Measurements from ENCODE around the gene CDC42EP2.

Gene CDC42EP2

GRCh38 chr11:65279279-65279678, 35.4 kb upstream of the CDC42EP2 start:
- H3K4me3 ChIP-seq (ENCODE audit: low read depth, low read length), result no peak overlapping the region
- TF ChIP-seq CTCF (IDR thresholded peaks at IDR 0.05; ENCODE audit: low read depth, low read length), result no peak
- DNase-seq (ENCODE audit: low read depth, low spot score), result no peak
- in situ Hi-C loops (cut with HindIII; ENCODE audit: low sequenced_read_pairs), result no loop called here

- DNase-seq (ENCODE audit: low read depth, low spot score), result peak; percentile 97
- H3K4me3 ChIP-seq (ENCODE audit: low read depth, low read length), result no peak overlapping the region
- no peak for TF ChIP-seq CTCF (IDR thresholded peaks at IDR 0.05; ENCODE audit: low read depth, low read length)
- in situ Hi-C loops (cut with HindIII; ENCODE audit: low sequenced_read_pairs), result no loop called here
Measured at GRCh38 chr11:65279741-65280440, 34.8 kb upstream of the CDC42EP2 start.

- in situ Hi-C loops (cut with HindIII; ENCODE audit: low sequenced_read_pairs), result no loop called here
- no peak overlapping the region for H3K4me3 ChIP-seq (ENCODE audit: low read depth, low read length)
- TF ChIP-seq CTCF (IDR thresholded peaks at IDR 0.05; ENCODE audit: low read depth, low read length), result no peak
- DNase-seq (ENCODE audit: low read depth, low spot score), result no peak
Measured at GRCh38 chr11:65280646-65281045, 34.0 kb upstream of the CDC42EP2 start.

- no peak overlapping the region for H3K4me3 ChIP-seq (ENCODE audit: low read depth, low read length)
- in situ Hi-C loops (cut with HindIII; ENCODE audit: low sequenced_read_pairs), result no loop called here
- no peak for DNase-seq (ENCODE audit: low read depth, low spot score)
- TF ChIP-seq CTCF (IDR thresholded peaks at IDR 0.05; ENCODE audit: low read depth, low read length), result no peak
Measured at GRCh38 chr11:65286686-65287085, 28.0 kb upstream of the CDC42EP2 start.

GRCh38 chr11:65287601-65288000, 27.1 kb upstream of the CDC42EP2 start:
- no peak overlapping the region for H3K4me3 ChIP-seq (ENCODE audit: low read depth, low read length)
- no peak for DNase-seq (ENCODE audit: low read depth, low spot score)
- no peak for TF ChIP-seq CTCF (IDR thresholded peaks at IDR 0.05; ENCODE audit: low read depth, low read length)
- in situ Hi-C loops (cut with HindIII; ENCODE audit: low sequenced_read_pairs), result no loop called here

GRCh38 chr11:65288706-65289536, 25.7 kb upstream of the CDC42EP2 start:
- in situ Hi-C loops (cut with HindIII; ENCODE audit: low sequenced_read_pairs), result no loop called here
- no peak for DNase-seq (ENCODE audit: low read depth, low spot score)
- H3K4me3 ChIP-seq (ENCODE audit: low read depth, low read length), result no peak overlapping the region

More at GRCh38 chr11:65288706-65289536, 25.7 kb upstream of the CDC42EP2 start:
- TF ChIP-seq CTCF (IDR thresholded peaks at IDR 0.05; ENCODE audit: low read depth, low read length), result no peak

Measured in astrocyte of the spinal cord (primary cell).